T1000 (cell line): ENCODE results near the gene RBM18.

Experiments
- DNase-seq: peaks from one replicate; lab custom pipeline; 2025; ENCODE audit warnings: mixed read lengths; lab: John Stamatoyannopoulos, UW

Gene RBM18

GRCh38 chr9:122258886-122259415, 5.7 kb downstream of the RBM18 start:
- DNase-seq, result no peak

DNA sequence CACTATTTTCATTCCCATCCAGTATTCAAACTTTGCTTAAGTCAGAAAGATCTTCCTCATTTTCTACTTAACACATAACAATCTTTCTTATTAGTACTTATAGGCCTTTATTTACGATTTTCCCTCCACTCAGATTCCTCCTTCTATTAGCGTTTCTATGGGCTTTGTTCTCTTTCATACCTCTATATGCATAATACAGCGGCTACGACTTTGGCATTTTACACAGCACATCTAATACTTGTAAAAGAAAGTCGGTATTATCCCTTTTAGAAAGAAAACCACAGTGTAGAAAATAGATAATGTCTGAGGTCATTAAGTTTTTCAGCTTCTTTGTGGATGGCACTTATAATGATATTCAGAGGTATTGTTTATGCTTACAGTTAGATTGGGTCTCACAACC, 8.4 kb downstream of the RBM18 start:
- DNase-seq, result no peak

DNA sequence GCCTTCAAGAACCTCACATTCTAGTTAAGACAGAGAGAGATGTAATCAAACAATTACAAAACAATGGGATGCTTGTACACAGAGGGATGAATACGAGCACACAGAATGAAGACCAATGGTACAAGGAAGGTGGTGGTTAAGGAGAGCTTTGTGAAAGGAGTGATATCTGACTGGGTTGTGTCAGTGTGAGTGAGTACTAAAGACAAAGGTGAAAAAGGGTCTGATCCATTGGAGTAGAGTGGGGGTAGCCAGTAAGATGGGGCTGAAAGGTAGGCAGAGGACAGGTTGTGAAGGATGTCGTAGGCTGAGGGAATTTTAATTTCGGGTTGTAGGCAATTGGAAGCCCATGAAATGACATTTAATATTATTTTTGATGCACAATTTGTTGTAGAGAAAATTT, 9.9 kb downstream of the RBM18 start:
- no peak for DNase-seq

GRCh38 chr9:122252796-122253195, 11.8 kb downstream of the RBM18 start:
- no peak for DNase-seq

- DNase-seq, result no peak
These were observed 13.3 kb downstream of the RBM18 start for GRCh38 chr9:122251351-122251750.

GRCh38 chr9:122248448-122248865, 16.2 kb downstream of the RBM18 start:
- DNase-seq, result no peak

DNA sequence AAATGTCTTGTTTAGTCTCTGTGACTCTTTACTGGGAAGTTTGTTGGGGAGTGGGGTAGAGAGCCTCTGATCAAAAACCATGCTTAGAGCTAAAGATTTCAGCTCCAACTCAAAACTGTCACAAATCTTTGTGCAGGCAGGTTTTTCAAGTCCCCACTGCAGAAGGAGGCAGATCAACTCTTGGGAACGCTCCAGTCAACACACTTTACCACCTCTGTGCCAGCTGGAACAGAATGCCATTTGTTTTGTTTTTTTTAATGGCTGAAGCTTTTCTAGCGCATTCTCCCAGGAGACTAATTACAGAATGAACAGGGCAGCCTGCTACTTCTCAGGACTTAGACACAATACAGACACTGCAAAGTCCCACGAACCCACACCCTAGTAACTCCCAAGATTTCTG, 18.0 kb downstream of the RBM18 start:
- no peak for DNase-seq

DNA sequence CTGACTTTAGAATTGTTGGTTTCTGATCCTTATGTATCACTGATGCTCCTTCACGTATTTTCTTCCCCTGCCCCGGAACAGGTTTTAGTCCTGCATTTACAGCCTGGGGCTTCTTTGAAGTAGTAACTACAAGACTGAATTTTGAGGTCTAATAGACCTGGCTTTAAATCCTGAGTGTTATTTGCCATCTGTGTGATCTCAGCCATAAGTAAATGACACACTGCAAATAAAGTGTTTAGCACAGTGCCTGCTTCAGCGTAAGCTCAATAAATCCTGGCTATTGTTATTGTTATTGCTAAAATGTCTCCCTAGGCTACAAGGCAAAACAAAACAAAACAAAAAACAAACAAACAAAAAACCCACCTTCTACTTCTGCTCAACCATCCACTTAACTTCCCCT, 20.3 kb downstream of the RBM18 start:
- DNase-seq, result no peak

GRCh38 chr9:122239722-122240121, 24.9 kb downstream of the RBM18 start:
- DNase-seq, result no peak

DNA sequence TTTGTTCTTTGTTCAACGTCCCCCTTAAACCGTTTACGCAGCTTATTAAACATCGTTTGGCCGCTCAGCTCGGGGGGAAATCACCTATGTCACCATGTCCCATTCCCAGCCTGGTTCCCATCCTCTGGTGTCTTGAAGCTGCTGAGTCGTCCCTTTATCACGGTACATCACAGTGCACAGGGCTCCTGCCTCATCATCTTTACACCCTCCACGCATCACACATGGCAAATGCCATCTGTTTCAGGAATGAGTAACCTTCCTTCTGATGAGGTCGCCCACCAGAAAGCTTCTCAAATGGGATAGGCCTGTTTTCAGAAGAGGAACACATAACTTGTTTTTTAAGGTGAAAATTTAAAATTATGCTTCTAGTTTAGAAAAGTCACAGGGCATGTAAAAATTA, 28.0 kb downstream of the RBM18 start:
- no peak for DNase-seq

GRCh38 chr9:122234022-122234748, 30.5 kb downstream of the RBM18 start:
- no peak for DNase-seq

- DNase-seq, result no peak
These were observed 31.8 kb downstream of the RBM18 start for GRCh38 chr9:122232796-122233306.

- DNase-seq, result no peak
These were observed 35.2 kb downstream of the RBM18 start for GRCh38 chr9:122229485-122229837.

DNA sequence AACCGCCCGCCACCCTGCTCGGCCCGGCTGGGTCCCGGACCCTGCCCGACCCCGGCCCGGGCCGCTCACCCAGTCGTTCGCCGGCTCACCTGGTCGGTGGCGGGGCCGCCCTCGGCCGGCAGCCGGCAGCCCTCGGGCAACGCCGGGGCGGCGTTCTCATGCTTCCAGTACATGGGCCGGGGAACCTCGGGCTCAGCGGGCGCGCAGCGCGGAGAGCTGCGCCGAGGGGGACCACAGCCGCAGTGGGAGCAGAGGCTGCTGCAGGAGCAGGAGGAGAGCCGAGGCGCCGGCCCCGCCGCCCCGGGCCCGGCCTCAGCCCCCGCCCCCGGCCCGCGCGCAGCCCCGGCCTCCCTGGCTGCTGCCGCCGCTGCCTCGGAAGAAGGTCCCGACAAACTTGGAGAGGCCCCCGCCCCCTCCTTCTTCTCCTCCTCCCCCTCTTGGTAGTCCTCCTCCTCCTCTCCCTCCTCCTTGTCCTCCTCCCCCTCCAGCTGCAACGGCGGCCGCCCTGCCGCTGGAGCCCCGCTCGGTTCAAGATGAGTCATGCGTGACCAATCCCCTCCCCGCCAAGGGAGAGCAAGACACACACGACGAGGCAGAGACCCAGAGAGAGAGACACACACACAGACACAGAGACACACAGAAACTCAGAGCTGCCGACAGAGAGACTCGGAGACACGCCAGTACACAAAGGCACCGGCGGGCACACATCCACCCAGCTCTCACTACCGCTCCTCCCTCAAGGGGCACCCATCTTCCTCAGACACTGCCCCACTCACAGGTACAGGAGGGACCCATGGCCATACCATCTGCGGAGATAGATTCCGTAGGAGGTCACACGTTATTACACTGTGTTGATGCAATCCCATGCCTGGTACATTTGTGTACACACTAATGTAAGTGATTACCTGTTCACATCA, 35.8 kb downstream of the RBM18 start, which contains the start of gene LHX6:
LHX6 (minus strand) TSS at position 390 of the 917 bp plus-strand sequence; CDS start at position 173, 217 bp downstream.
- DNase-seq, result peak; percentile 38

- DNase-seq, result no peak
These were observed 36.5 kb downstream of the RBM18 start for GRCh38 chr9:122228191-122228567.

DNA sequence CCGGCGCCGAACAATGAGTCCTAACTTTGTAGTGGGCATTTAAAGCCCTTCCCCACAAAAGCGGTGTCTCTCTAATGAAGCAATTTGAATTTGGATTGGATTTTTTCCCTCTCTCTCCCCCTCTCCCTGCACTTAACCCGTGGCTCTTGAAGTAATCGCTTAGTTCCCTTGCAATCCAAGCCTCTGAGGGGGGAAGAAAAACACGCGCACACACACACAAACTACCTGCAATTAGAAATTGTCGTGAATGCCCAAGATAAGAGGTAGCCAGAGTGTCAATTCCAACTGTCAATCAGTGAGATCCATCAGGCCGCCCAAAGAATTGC, 37.1 kb downstream of the RBM18 start:
- DNase-seq, result no peak

- DNase-seq, result no peak
These were observed 37.7 kb downstream of the RBM18 start for GRCh38 chr9:122226758-122227574.

GRCh38 chr9:122226142-122226757, 38.4 kb downstream of the RBM18 start:
- no peak for DNase-seq

GRCh38 chr9:122225312-122226141, 39.1 kb downstream of the RBM18 start:
- no peak for DNase-seq

DNA sequence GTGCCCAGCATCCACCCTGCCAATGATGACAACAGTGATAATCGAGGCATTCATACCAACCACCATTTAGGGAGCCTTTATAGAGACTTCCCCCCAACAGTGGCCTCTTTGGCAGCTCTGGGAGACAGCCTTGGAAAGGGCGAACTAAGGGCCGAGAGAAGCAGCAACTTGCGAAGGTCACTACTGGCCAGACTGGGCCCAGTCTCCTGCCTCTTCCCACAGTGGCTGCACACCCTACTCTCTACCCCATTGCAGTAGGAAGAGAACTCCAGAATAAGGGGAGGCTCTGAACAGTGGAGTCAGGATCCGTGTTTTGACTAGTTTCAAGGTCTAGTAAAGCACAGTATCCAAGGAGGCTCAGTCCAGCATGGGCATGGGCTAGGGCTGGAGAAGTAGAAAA, 41.2 kb downstream of the RBM18 start:
- DNase-seq, result no peak

GRCh38 chr9:122222791-122223190, 41.8 kb downstream of the RBM18 start:
- DNase-seq, result no peak
